ENCODE results near the gene ARHGDIA. TPM values are rescaled to one million over a fixed set of nuclear protein-coding genes. Genes with fewer than 3 reads are reported as not detected.

Gene ARHGDIA
- polyA plus RNA-seq, 1 donor from 2014 or later, result 163 TPM

- Mint-ChIP-seq H3K27me3 (no peaks in the 10 kb centered on the region), H3K9me3 (no peaks in the 10 kb centered on the region), H3K36me3 (no peaks in the 10 kb centered on the region), H3K27ac (no peak overlapping the region), H3K4me1 (peaks cover 0 to under 1% (median 0%) of the 10 kb centered on the region in 3 donors), H3K4me3 (no peak overlapping the region)
Measured at GRCh38 chr17:81838753-81839255, 32.3 kb downstream of the ARHGDIA start.

DNA sequence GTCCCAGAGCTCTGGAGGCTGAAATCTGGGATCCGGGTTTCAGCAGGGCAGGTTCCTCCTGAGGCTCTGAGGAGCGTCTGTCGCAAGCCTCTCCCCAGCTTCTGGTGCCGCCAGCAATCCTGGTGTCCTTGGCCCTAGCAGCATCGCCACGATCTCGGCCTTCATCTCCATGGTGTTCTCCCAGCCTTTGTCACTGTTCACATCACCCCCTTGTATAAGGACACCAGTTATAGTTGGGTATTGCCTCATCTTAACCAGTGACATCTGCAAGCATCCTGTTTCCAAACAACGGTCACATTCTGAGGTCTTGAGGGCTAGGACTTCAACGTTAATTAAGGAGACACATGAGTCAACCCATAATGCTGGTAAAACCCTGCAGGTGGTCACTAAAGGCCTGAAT lies 33.5 kb downstream of the ARHGDIA start:
- Mint-ChIP-seq H3K9me3 (no peaks in the 10 kb centered on the region), H3K27me3 (no peaks in the 10 kb centered on the region), H3K27ac (peak overlapping the region in 1 of 3 donors; percentile 34), H3K36me3 (no peaks in the 10 kb centered on the region), H3K4me1 (peaks cover 0 to 3% (median 0%) of the 10 kb centered on the region in 3 donors), H3K4me3 (peak overlapping the region in 1 of 4 donors; percentile 45)

GRCh38 chr17:81834831-81835267 lies 36.3 kb downstream of the ARHGDIA start, which contains the start of gene PPP1R27:
PPP1R27 (minus strand) TSS chr17:81835050; CDS start chr17:81834953, 97 bp downstream.
- H3K27ac Mint-ChIP-seq, result peak within 1 kb of the TSS in 2 of 3 donors; percentile 91 to 92
- no peaks in the 10 kb centered on the region for H3K36me3 Mint-ChIP-seq
- H3K4me1 Mint-ChIP-seq, result peaks cover 7 to 18% (median 14%) of the 10 kb centered on the region in 3 donors
- H3K4me3 Mint-ChIP-seq, result peak within 1 kb of the TSS; percentile 81 to 94 (median 86)
- no peaks in the 10 kb centered on the region for H3K27me3 Mint-ChIP-seq
- H3K9me3 Mint-ChIP-seq, result no peaks in the 10 kb centered on the region

- Mint-ChIP-seq H3K4me3 (peak overlapping the region; percentile 81 to 88 (median 86)), H3K4me1 (peaks cover 7 to 18% (median 14%) of the 10 kb centered on the region in 3 donors), H3K27ac (peak overlapping the region in 2 of 3 donors; percentile 91 to 92), H3K9me3 (no peaks in the 10 kb centered on the region), H3K27me3 (no peaks in the 10 kb centered on the region), H3K36me3 (no peaks in the 10 kb centered on the region)
Measured at GRCh38 chr17:81833921-81834830, 37.0 kb downstream of the ARHGDIA start.

- Mint-ChIP-seq H3K27me3 (no peaks in the 10 kb centered on the region), H3K4me1 (peaks cover 7 to 18% (median 14%) of the 10 kb centered on the region in 3 donors)
Measured at GRCh38 chr17:81833160-81833920, 37.8 kb downstream of the ARHGDIA start, which contains the start of gene MCRIP1. MCRIP1 (minus strand) TSS chr17:81833291; CDS start chr17:81824506, 8,785 bp downstream.

DNA sequence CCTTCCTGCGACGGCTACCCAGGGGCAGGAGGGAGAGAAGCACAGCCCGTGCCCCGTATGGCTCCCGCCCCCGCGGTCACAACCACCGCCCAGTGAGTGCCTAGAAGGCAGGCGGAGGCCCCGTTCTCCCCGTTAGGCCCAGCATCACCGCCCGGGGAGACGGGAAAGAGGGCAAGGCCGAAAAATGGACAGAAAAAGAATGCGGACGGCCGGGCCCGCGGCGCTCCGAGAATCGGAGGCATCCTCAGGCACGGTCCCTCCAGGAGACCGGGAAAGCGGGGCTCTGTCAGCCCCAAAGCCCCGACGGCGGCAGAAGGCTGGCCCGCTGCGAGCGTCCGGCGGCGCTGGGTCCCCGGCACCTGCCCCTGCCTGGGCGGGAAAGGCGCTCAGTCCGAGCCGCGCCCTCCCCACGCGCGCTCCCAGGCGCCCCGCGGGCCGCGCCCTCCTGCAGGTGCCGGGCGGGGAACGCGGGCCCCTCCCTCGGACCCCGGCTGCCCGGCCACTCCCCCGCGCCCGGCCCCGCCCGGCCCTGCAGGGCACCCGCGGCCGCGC lies 38.5 kb downstream of the ARHGDIA start:
- H3K9me3 Mint-ChIP-seq, result no peaks in the 10 kb centered on the region
- H3K36me3 Mint-ChIP-seq, result no peaks in the 10 kb centered on the region
- H3K4me3 Mint-ChIP-seq, result peak overlapping the region; percentile 85 to 95 (median 90)
- peaks cover 7 to 18% (median 14%) of the 10 kb centered on the region in 3 donors for H3K4me1 Mint-ChIP-seq
- peak overlapping the region; percentile 83 to 96 (median 92) for H3K27ac Mint-ChIP-seq
- no peaks in the 10 kb centered on the region for H3K27me3 Mint-ChIP-seq

More at GRCh38 chr17:81833160-81833920, 37.8 kb downstream of the ARHGDIA start, which contains the start of gene MCRIP1:
- no peaks in the 10 kb centered on the region for H3K36me3 Mint-ChIP-seq
- peak within 1 kb of the TSS; percentile 85 to 95 (median 90) for H3K4me3 Mint-ChIP-seq
- H3K27ac Mint-ChIP-seq, result peak within 1 kb of the TSS; percentile 83 to 96 (median 92)
- H3K9me3 Mint-ChIP-seq, result no peaks in the 10 kb centered on the region

DNA sequence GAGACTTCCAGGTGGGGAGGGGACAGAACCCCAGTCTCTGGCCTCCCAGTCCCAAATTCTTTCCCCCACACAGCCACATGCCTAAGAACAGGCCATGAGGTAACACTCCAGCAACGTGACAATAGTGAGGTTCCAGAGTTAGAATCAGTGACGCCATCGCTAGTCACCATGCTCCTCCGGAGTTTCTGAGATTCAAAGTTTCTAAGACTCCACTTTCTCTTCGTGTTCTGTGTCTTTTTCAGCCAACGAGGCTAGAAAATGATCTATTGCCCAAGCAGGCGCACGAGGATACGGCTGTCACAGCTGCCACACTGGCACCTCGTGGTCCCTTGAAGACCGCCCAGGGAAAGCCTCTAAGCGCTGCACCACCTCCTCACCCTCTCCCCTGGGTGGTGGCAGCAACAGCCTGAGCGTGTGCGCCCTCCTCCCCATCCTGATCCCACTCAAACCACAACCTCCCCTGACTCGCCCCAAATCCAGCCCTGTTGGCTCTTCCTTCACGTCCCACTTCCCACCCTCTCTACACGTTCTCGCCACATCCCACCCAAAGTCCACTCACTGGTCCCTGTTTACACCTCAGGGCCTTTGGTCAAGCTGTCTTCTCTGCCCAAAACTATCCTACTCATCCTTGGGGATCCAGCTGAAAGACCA lies 39.1 kb downstream of the ARHGDIA start:
- Mint-ChIP-seq H3K27ac (peak overlapping the region; percentile 83 to 96 (median 92)), H3K4me3 (peak overlapping the region; percentile 85 to 95 (median 90)), H3K4me1 (peaks cover 7 to 18% (median 14%) of the 10 kb centered on the region in 3 donors), H3K27me3 (no peaks in the 10 kb centered on the region), H3K36me3 (no peaks in the 10 kb centered on the region), H3K9me3 (no peaks in the 10 kb centered on the region)

DNA sequence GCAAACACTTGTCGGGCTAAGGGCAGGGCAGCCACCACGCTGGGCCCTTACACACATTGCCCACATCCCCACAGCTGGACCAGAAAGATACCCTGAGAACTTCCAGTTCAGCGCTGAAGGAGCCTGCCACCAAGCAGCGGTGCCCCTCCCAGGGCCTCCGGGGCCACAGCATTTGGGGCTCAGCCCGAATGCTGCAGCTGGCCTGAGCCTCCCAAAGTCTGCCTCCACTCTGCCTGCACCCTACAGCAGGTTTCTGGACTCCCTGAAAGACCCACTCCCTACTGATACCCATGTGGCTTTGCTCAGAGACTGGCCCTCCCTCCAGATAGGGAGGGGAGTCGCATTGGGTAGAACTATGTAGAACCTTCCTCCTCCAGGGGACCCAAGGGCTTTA lies 39.6 kb downstream of the ARHGDIA start:
- Mint-ChIP-seq H3K27ac (peak overlapping the region; percentile 83 to 96 (median 92)), H3K36me3 (no peaks in the 10 kb centered on the region), H3K9me3 (no peaks in the 10 kb centered on the region), H3K4me1 (peaks cover 7 to 18% (median 14%) of the 10 kb centered on the region in 3 donors), H3K27me3 (no peaks in the 10 kb centered on the region), H3K4me3 (peak overlapping the region; percentile 85 to 95 (median 90))

DNA sequence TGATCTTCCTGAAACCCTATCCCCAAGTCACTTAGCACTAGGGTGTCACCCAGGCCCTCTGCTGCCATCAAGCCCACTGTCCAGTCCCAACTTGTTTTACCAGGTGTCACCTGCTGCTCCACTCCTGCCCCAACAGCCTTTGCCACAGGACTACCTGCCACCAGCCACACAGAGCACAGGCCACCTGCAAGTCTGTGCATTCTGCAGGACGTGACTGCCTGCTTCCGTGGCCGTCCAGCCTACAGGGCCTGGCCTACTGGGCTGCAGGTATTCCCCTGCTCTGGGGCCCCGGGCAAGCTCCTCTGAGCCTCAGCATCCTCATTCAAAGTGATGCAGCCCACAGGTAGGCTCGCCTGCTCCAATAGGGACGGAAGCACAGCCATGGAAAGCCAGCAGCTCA lies 41.3 kb downstream of the ARHGDIA start:
- peak overlapping the region in 1 of 4 donors; percentile 39 for H3K4me3 Mint-ChIP-seq
- H3K9me3 Mint-ChIP-seq, result no peaks in the 10 kb centered on the region
- H3K27me3 Mint-ChIP-seq, result no peaks in the 10 kb centered on the region
- peak overlapping the region in 1 of 3 donors; percentile 32 for H3K27ac Mint-ChIP-seq
- H3K36me3 Mint-ChIP-seq, result peaks cover 2% of the 10 kb centered on the region
- peaks cover 7 to 23% (median 18%) of the 10 kb centered on the region in 3 donors for H3K4me1 Mint-ChIP-seq

DNA sequence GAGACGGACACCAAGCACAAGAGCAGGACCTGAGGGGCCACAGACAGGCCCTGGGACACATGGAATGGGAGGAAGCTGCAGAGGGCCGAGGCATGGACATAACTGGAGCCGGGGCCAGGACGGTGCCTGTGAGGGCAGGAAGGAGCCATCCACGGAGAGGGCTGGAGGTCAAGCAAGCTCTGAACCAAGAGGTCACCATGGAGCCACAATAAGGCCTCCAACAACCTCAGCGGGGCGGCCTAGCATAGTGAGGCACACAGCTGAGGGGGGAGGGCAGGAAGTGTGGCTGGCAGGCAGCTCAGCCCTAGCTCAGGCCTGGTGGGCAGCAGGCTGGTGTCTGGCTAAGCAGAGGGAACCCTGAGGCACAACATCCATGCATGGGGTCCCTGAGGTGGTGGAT lies 42.5 kb downstream of the ARHGDIA start:
- Mint-ChIP-seq H3K27me3 (no peaks in the 10 kb centered on the region), H3K9me3 (no peaks in the 10 kb centered on the region), H3K27ac (peak overlapping the region in 1 of 3 donors; percentile 61), H3K4me1 (peaks cover 7 to 21% (median 18%) of the 10 kb centered on the region in 3 donors), H3K4me3 (peak overlapping the region in 1 of 4 donors; percentile 32), H3K36me3 (peaks cover 2% of the 10 kb centered on the region)

- Mint-ChIP-seq H3K9me3 (no peaks in the 10 kb centered on the region), H3K27ac (peak overlapping the region in 1 of 3 donors; percentile 31), H3K36me3 (peaks cover 4% of the 10 kb centered on the region), H3K4me1 (peaks cover 0 to 6% (median 4%) of the 10 kb centered on the region in 3 donors), H3K4me3 (no peak overlapping the region), H3K27me3 (no peaks in the 10 kb centered on the region)
Measured at GRCh38 chr17:81825841-81826466, 45.2 kb downstream of the ARHGDIA start.

DNA sequence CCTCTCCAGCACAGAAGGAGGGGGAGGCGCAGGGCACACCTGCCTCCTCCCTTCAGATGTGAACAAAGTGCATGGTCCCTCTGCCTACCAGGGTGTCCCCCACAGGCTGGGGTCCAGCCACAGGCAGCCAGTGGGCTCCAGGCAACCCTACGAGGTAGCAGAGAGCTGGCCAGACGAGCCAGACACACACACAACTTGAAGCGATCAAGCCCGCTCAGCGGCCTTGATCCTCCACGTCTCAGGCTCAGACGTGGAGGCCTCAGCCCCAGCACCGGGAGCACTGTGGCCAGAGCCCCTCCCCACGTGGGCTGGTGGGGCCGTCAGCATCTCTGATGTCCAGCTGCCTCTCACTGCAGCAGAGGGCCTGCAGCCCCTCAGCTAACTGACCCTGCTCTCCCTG lies 46.5 kb downstream of the ARHGDIA start:
- Mint-ChIP-seq H3K27me3 (no peaks in the 10 kb centered on the region), H3K4me1 (peaks cover 0 to 5% (median 4%) of the 10 kb centered on the region in 3 donors), H3K9me3 (no peaks in the 10 kb centered on the region), H3K27ac (no peak overlapping the region), H3K36me3 (peaks cover 4% of the 10 kb centered on the region), H3K4me3 (no peak overlapping the region)

DNA sequence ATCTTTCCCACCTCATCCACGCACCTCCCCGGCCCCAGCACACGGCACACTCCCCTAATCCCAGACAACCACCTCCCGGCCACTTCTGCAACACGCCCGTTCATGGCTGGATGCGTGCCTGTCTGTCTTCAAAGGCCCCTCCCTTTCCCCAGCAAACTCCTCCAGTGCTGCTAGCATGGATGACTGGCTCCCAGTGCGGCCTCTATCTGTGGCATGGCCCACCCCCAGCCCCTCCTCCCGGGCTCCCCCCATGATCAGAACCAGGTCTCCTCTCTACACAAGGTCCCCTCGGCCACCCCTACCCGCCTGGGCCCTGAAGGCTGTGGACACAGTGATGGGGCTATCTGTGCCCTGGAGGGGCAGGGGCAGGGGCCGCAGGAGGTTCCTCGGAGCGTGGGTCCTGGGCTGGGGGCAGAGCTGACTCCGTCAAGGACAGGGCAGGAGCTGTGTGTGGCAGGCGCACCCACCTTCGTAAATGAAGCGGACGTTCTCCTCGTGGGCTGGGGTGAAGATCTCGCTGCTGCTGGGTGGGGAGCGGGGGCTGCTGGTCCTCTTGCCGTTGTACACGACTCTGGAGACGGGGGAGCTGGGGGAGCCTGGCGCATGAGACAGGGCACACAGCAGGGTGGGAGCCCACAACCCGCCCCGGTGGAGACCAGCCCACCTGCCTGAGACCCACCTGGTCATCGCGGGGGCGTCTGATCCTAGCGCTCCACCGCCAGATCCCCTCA lies 47.2 kb downstream of the ARHGDIA start:
- peaks cover 4% of the 10 kb centered on the region for H3K36me3 Mint-ChIP-seq
- peaks cover 0 to 5% (median 4%) of the 10 kb centered on the region in 3 donors for H3K4me1 Mint-ChIP-seq
- H3K27ac Mint-ChIP-seq, result no peak overlapping the region
- no peaks in the 10 kb centered on the region for H3K9me3 Mint-ChIP-seq
- H3K4me3 Mint-ChIP-seq, result no peak overlapping the region
- H3K27me3 Mint-ChIP-seq, result no peaks in the 10 kb centered on the region

Measured in IgD-negative memory B cell (primary cell).